Measurements from ENCODE around the gene BTAF1.

BTAF1 gene

DNA sequence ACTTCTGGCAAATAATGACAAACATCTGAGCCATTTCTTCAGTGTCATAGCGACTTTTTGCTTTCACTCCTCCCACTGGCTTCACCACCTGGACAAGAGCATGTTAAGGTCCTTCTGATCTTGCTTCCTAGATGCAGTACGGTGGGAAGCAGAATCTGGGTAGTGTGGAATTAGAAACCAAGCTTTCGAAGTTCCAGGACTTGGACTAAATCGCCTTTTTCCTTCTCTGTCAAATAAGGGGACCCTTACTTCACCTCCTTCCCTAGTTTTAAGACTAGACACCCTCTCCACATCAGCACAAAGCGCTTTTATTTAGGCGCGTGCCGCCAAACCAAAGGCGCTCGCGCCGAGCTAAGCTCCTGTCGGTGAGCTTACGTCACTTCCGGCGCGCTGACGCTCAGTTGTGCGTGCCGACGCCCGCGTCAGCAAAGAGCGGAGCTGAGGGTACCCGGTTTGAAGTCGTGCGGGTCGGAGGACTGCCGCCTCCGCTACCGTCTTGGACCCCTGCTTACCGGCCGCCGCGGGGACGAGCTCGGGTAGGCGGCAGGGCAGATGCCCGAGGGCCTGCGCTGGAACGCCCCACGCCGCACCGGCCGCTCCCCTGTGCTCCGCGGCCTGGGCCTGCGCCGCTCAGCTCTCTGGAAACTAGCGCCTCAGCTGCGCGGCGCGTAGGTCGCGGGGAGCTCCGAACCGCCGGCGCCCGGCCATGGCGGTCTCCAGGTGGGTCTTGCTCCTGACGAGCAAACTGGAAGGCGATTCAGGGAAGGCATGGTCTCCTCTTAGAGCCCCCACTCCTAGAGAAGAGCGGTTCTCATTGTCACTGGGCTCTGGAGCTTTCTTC, at the start of gene BTAF1:
TSS of gene BTAF1 (plus strand) at position 400 of the 841 bp plus-strand sequence. CDS start at position 707, 307 bp downstream.
- no peaks in the 10 kb centered on the region for H3K27me3 ChIP-seq (ENCODE audit: control insufficient read depth, insufficient read depth, low read length)
- no peaks in the 10 kb centered on the region; the same call in 1 of the 2 replicates for H3K9me3 ChIP-seq (ENCODE audit: control insufficient read depth, insufficient read depth, low read length)
- peak within 1 kb of the TSS; percentile 92 for H3K9ac ChIP-seq (ENCODE audit: low read depth, low read length)
- H3K27ac ChIP-seq (ENCODE audit: low read depth, low read length) = peak within 1 kb of the TSS; percentile 95
- peaks cover 12% of the 10 kb centered on the region for H3K36me3 ChIP-seq (ENCODE audit: control insufficient read depth, insufficient read depth, low read length)
- peak within 1 kb of the TSS; percentile 80 for H3K4me3 ChIP-seq (ENCODE audit: low read depth, low read length)
- peaks cover 10% of the 10 kb centered on the region; the same call in 1 of the 2 replicates for H3K4me1 ChIP-seq (ENCODE audit: control insufficient read depth, insufficient read depth, low read length)

DNA sequence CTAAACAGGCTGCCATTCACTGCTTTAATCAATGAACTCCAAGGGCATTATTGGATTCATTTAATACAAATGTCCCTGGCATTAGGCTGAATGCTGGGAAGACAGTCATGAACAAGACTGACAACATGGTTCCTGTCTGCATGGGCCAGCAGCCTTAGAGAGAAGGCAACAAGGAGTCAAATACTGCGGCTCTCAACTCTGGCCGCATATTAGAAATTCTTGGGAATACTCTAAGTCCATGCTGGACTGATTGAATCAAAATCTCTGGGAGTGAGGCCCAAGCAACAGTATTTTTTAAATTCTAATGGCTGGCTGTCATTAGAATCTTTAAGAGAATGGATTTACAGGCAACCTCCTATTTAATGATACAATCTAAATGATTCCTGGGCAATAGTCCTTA, 48.4 kb upstream of the BTAF1 start:
- no peak overlapping the region for H3K9ac ChIP-seq (ENCODE audit: low read depth, low read length)
- H3K36me3 ChIP-seq (ENCODE audit: control insufficient read depth, insufficient read depth, low read length) = no peaks in the 10 kb centered on the region
- H3K4me3 ChIP-seq (ENCODE audit: low read depth, low read length) = no peak overlapping the region
- H3K27me3 ChIP-seq (ENCODE audit: control insufficient read depth, insufficient read depth, low read length) = no peaks in the 10 kb centered on the region
- H3K9me3 ChIP-seq (ENCODE audit: control insufficient read depth, insufficient read depth, low read length) = no peaks in the 10 kb centered on the region
- H3K27ac ChIP-seq (ENCODE audit: low read depth, low read length) = no peak overlapping the region
- peaks cover 9% of the 10 kb centered on the region for H3K4me1 ChIP-seq (ENCODE audit: control insufficient read depth, insufficient read depth, low read length)

DNA sequence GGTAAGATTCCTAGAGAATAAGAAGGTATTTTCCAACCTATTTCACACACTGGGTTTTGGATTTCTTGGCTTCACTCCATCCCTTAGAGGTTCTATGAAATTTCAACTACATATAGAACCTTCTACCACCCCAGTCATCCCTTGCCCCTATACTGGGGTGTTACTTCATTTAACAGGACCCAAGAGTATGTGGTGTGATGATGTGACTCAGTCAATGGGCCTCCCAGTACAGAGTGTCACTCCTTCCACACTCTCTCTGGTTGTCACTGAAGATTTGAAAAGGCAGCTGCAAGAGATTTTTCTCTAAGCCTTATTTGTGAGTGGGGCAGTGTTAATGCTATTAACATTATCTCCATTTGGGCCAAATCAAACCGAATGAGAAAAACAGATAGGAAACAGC, 47.8 kb upstream of the BTAF1 start:
- peaks cover 15% of the 10 kb centered on the region for H3K4me1 ChIP-seq (ENCODE audit: control insufficient read depth, insufficient read depth, low read length)
- H3K9me3 ChIP-seq (ENCODE audit: control insufficient read depth, insufficient read depth, low read length) = no peaks in the 10 kb centered on the region
- H3K36me3 ChIP-seq (ENCODE audit: control insufficient read depth, insufficient read depth, low read length) = no peaks in the 10 kb centered on the region
- no peak overlapping the region for H3K27ac ChIP-seq (ENCODE audit: low read depth, low read length)
- no peak overlapping the region for H3K4me3 ChIP-seq (ENCODE audit: low read depth, low read length)
- no peaks in the 10 kb centered on the region for H3K27me3 ChIP-seq (ENCODE audit: control insufficient read depth, insufficient read depth, low read length)
- no peak overlapping the region for H3K9ac ChIP-seq (ENCODE audit: low read depth, low read length)

DNA sequence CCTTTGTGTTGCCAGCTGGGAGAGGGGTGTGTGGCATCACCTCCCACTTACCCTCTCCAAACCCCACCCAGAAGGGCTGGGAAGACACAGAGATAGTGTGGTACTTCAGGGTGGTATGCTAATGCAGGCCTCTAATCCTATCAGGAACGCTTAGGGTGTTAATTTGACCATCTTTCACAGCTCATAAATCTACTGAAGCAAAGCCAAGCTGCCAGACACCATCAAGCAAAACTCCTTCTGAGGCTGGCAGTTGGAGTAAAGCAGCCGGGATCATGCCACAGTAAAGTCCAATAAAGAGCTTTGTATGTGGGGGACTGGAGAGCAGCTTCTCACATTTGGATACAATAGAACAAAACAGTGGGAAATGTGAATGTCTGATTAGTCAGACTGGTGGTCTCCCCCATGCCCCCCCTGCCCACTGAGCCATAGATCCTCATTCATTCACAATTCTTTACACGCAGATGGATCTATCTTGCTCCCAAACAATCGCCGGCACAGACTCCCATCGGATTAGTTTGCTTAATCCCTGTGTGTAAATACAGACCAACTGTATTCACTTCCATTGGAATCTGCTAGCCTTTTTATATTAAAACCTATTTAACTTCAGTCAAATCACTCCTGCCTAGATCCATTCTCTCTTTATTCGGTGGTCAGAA, 43.9 kb upstream of the BTAF1 start:
- no peaks in the 10 kb centered on the region for H3K36me3 ChIP-seq (ENCODE audit: control insufficient read depth, insufficient read depth, low read length)
- H3K4me1 ChIP-seq (ENCODE audit: control insufficient read depth, insufficient read depth, low read length) = peaks cover 32% of the 10 kb centered on the region
- H3K9ac ChIP-seq (ENCODE audit: low read depth, low read length) = no peak overlapping the region
- no peak overlapping the region for H3K4me3 ChIP-seq (ENCODE audit: low read depth, low read length)
- H3K27me3 ChIP-seq (ENCODE audit: control insufficient read depth, insufficient read depth, low read length) = no peaks in the 10 kb centered on the region
- peak overlapping the region; percentile 76 for H3K27ac ChIP-seq (ENCODE audit: low read depth, low read length)
- H3K9me3 ChIP-seq (ENCODE audit: control insufficient read depth, insufficient read depth, low read length) = no peaks in the 10 kb centered on the region

DNA sequence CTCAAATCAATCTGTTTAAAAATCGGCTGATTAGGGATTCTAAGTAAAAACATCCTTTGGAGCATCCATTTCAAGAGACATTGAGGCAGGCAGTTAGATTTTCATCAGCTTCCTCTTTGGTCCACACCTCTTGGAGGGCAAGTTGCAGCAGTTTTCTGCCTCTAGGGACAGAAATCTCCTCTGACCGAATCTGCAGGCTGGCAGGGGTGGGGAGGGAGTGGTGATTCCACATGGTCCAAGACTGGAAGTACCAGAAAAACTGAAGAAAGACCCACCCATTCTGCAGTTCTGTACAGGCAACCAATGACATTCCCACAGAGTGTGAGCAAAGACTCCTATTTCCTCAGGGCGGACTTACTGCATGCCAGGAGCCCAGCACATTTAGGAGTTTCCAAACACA, 43.3 kb upstream of the BTAF1 start:
- Histone ChIP-seq H3K9me3 (ENCODE audit: control insufficient read depth, insufficient read depth, low read length) (no peaks in the 10 kb centered on the region), H3K4me3 (ENCODE audit: low read depth, low read length) (no peak overlapping the region), H3K36me3 (ENCODE audit: control insufficient read depth, insufficient read depth, low read length) (no peaks in the 10 kb centered on the region), H3K27me3 (ENCODE audit: control insufficient read depth, insufficient read depth, low read length) (no peaks in the 10 kb centered on the region), H3K9ac (ENCODE audit: low read depth, low read length) (no peak overlapping the region), H3K27ac (ENCODE audit: low read depth, low read length) (peak overlapping the region; percentile 76), H3K4me1 (ENCODE audit: control insufficient read depth, insufficient read depth, low read length) (peaks cover 38% of the 10 kb centered on the region)

DNA sequence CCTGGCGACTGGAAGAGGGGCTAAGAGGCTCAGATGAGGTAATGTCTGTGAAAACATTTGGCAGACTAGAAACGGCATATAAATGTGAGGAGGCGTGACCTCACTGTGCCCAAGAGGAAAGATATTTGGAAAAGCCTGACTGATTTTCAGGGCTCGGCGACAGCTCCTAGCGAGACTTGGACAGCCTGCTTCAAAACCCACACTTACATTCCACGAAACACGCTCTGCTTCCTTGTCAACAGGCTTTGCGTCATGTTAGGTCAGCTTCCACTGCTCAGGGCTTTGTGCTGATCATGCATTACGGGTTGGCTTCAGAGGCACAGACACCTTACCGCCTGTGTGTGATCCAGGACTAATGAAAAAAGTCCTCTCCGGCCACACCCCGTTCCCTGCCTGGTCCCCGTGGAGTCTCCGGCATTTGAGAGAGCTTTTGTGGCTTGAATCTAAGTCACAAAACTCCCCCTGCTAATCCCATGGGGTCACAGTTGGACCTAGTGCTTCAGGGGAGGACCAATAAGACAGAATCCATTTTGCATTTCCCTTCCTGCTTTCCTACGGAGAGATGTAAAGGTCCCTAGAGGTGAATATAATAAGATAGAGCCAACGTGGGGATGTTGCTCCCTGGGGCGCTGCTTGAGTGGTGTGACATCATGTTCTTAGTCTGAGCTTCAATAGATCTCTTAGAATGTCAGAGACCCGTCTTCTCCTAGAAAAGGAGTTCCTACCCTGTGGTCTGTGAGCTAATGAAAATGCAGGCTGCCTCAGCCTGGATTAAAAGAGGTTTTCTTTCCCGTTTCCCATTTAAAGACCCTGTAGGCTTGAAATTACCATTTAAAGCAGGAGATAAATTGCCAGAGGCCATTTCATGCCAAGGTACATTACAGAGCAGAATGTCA, 39.8 kb upstream of the BTAF1 start:
- H3K27ac ChIP-seq (ENCODE audit: low read depth, low read length) = peak overlapping the region; percentile 88
- H3K9me3 ChIP-seq (ENCODE audit: control insufficient read depth, insufficient read depth, low read length) = no peaks in the 10 kb centered on the region
- peaks cover 65% of the 10 kb centered on the region for H3K4me1 ChIP-seq (ENCODE audit: control insufficient read depth, insufficient read depth, low read length)
- H3K27me3 ChIP-seq (ENCODE audit: control insufficient read depth, insufficient read depth, low read length) = no peaks in the 10 kb centered on the region
- peak overlapping the region; percentile 53 for H3K9ac ChIP-seq (ENCODE audit: low read depth, low read length)
- no peaks in the 10 kb centered on the region for H3K36me3 ChIP-seq (ENCODE audit: control insufficient read depth, insufficient read depth, low read length)
- peak overlapping the region; percentile 38 for H3K4me3 ChIP-seq (ENCODE audit: low read depth, low read length)

DNA sequence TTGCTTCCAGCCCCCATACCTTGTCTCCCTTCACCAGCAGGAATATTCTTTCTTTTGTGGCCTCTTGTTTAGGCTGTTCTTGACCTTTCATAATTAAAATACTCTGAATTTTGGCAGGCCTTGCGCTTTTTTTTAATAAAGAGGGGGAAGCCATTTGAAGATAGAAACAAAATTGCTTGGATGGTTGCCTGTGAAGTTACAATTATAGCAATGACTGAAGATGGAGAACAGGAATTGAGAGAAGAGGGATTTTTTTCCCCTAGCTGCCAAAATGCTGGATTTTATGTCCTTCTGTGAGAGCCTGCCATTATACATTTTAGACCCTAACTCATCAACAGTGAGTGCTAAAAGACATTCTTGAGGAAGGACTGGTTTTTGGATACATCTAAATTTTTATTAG, 39.0 kb upstream of the BTAF1 start:
- Histone ChIP-seq H3K9ac (ENCODE audit: low read depth, low read length) (no peak overlapping the region), H3K9me3 (ENCODE audit: control insufficient read depth, insufficient read depth, low read length) (no peaks in the 10 kb centered on the region), H3K4me3 (ENCODE audit: low read depth, low read length) (no peak overlapping the region), H3K36me3 (ENCODE audit: control insufficient read depth, insufficient read depth, low read length) (no peaks in the 10 kb centered on the region), H3K27me3 (ENCODE audit: control insufficient read depth, insufficient read depth, low read length) (no peaks in the 10 kb centered on the region), H3K27ac (ENCODE audit: low read depth, low read length) (peak overlapping the region; percentile 88), H3K4me1 (ENCODE audit: control insufficient read depth, insufficient read depth, low read length) (peaks cover 61% of the 10 kb centered on the region)

DNA sequence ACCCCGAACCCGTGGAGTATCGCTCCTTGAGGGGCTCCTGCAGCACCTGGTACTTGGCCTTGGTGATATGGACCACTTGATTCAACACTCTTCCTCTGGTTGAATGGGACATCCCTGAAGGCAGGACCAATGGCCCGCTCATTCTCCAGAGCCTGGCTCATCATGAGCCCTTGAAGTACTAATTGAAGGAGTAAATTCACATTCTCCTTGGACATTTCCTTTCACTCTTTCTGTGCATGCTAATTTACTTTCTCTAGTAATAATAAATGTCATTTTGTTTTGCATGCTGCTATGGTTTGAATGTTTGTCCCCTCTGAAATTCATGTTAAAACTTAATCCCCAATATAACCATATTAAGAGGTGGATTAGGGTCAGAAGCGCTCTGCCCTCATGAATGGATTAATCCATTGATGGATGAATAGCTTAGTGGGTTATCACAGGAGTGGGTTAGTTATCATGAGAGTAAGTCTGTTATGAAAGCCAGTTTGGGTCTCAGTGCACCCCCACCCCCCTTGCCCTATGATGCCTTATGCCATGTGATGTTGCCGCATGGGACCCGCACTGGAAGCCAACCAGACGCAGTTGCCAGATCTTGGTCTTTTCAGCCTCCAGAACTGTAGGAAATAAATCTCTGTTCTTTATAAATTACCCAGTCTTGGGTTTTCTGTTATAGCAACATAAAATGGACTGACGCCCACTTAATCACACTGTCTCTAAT, 38.0 kb upstream of the BTAF1 start:
- peaks cover 52% of the 10 kb centered on the region for H3K4me1 ChIP-seq (ENCODE audit: control insufficient read depth, insufficient read depth, low read length)
- no peak overlapping the region for H3K9ac ChIP-seq (ENCODE audit: low read depth, low read length)
- no peaks in the 10 kb centered on the region for H3K9me3 ChIP-seq (ENCODE audit: control insufficient read depth, insufficient read depth, low read length)
- H3K27me3 ChIP-seq (ENCODE audit: control insufficient read depth, insufficient read depth, low read length) = no peaks in the 10 kb centered on the region
- no peak overlapping the region for H3K4me3 ChIP-seq (ENCODE audit: low read depth, low read length)
- H3K27ac ChIP-seq (ENCODE audit: low read depth, low read length) = peak overlapping the region; percentile 88
- no peaks in the 10 kb centered on the region for H3K36me3 ChIP-seq (ENCODE audit: control insufficient read depth, insufficient read depth, low read length)

DNA sequence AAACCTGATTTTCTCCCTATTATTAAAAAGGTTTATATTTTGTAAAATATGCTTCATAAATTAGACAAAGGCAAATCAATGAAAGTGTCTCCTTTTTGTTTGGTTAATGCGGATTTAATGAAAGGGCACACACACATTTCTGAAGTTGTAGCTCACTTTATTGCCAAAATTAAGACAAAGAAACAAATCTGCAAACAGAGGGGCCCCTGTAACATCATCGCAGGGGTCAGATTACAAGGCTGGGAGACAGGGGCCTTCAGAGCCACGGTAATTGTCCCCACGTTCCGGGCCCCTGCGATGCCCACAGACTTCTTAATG, 36.7 kb upstream of the BTAF1 start:
- peaks cover 49% of the 10 kb centered on the region for H3K4me1 ChIP-seq (ENCODE audit: control insufficient read depth, insufficient read depth, low read length)
- H3K36me3 ChIP-seq (ENCODE audit: control insufficient read depth, insufficient read depth, low read length) = no peaks in the 10 kb centered on the region
- H3K9ac ChIP-seq (ENCODE audit: low read depth, low read length) = peak overlapping the region; percentile 27
- H3K27ac ChIP-seq (ENCODE audit: low read depth, low read length) = peak overlapping the region; percentile 96
- H3K27me3 ChIP-seq (ENCODE audit: control insufficient read depth, insufficient read depth, low read length) = no peaks in the 10 kb centered on the region
- peak overlapping the region; percentile 31 for H3K4me3 ChIP-seq (ENCODE audit: low read depth, low read length)
- no peaks in the 10 kb centered on the region for H3K9me3 ChIP-seq (ENCODE audit: control insufficient read depth, insufficient read depth, low read length)

DNA sequence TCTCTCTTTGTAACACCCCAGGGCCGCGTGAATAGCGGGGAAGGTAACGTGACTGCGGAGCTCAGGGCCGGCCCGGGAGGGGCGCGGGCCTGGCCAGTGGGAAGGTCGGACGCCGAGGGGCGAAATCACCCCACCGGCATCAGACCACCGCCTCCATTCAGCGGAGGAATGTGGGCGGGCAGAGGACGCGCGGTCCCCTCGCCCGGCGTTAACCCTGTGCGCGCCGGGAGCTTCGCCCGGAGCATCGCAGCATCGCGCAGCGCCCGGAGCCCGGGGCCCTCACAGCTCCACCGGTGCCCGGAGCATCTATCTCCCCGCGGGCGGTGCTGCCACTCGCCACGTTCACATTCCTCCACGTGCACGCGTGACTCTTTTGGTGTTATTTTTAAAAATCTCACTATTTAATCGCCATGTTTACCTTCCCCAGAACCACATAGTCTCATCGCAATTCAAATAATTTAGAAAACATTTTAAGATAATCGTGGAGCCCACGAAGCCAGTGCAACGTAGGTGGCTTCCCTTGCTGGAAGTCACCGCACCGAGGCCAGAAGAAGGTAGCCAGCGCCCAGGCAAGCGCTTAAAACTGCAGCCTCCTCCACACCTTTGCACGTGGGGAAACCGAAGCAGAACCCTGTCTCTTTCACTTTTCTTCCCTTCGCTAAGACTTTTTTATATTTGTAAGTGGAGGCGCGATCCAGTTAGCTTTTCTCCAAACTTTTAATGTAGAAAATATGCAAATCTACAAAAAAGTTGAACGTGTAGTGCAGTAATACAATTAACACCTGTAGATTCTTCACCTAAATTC, 36.1 kb upstream of the BTAF1 start:
- no peaks in the 10 kb centered on the region for H3K36me3 ChIP-seq (ENCODE audit: control insufficient read depth, insufficient read depth, low read length)
- H3K27me3 ChIP-seq (ENCODE audit: control insufficient read depth, insufficient read depth, low read length) = no peaks in the 10 kb centered on the region
- H3K27ac ChIP-seq (ENCODE audit: low read depth, low read length) = peak overlapping the region; percentile 96
- peaks cover 49% of the 10 kb centered on the region for H3K4me1 ChIP-seq (ENCODE audit: control insufficient read depth, insufficient read depth, low read length)
- no peaks in the 10 kb centered on the region for H3K9me3 ChIP-seq (ENCODE audit: control insufficient read depth, insufficient read depth, low read length)
- H3K4me3 ChIP-seq (ENCODE audit: low read depth, low read length) = peak overlapping the region; percentile 53
- H3K9ac ChIP-seq (ENCODE audit: low read depth, low read length) = peak overlapping the region; percentile 66

Data from HUES48 (cell line).